GM23248 (cell line): ENCODE measurements around the gene SNX18. TPM values are rescaled to one million over a fixed set of nuclear protein-coding genes. Genes with fewer than 3 reads are reported as not detected.
A peak's percentile ranks its signal among the peaks of the same experiment; 100 is the strongest.

ENCODE experiments used
- DNase-seq: peaks from one replicate; pipeline ENCODE4 v3.0.0-alpha.2; 2015
- H2AFZ ChIP-seq: fragments of 200-600 bp; sonication (generic); 2 replicates; pipeline ENCODE4 v1.6.1; 2016; ENCODE audit warnings: antibody characterized with exemption
- H3F3A ChIP-seq: fragments of 200-600 bp; sonication (generic); 2 replicates; pipeline ENCODE4 v1.6.1; 2016; ENCODE audit warnings: mild to moderate bottlenecking, antibody characterized with exemption, mixed run types; ENCODE audit not compliant: insufficient read depth
- H3K27ac ChIP-seq: fragments of 200-600 bp; sonication (generic); 2 replicates; pipeline ENCODE4 v1.5.1; 2016; ENCODE audit warnings: mild to moderate bottlenecking
- H3K27me3 ChIP-seq: fragments of 200-600 bp; sonication (generic); replicated peaks from 2 replicates; pipeline ENCODE4 v1.6.1; 2016; ENCODE audit warnings: mild to moderate bottlenecking; ENCODE audit not compliant: insufficient read depth
- H3K36me3 ChIP-seq: fragments of 200-600 bp; sonication (generic); 2 replicates; pipeline ENCODE4 v1.6.1; 2016; ENCODE audit warnings: low read depth, mild to moderate bottlenecking
- H3K4me1 ChIP-seq: fragments of 200-600 bp; sonication (generic); 2 replicates; pipeline ENCODE4 v1.6.1; 2016; ENCODE audit warnings: mild to moderate bottlenecking; ENCODE audit not compliant: insufficient read depth
- H3K4me2 ChIP-seq: fragments of 200-600 bp; sonication (generic); one replicate; pipeline ENCODE4 v1.6.1; 2016; ENCODE audit warnings: mild to moderate bottlenecking; ENCODE audit not compliant: unreplicated experiment
- H3K4me3 ChIP-seq: fragments of 200-600 bp; sonication (generic); 2 replicates; pipeline ENCODE4 v1.5.1; 2016; ENCODE audit warnings: mild to moderate bottlenecking
- H3K79me2 ChIP-seq: fragments of 200-600 bp; sonication (generic); 2 replicates; pipeline ENCODE4 v1.6.1; 2016; ENCODE audit warnings: mild to moderate bottlenecking; ENCODE audit not compliant: insufficient read depth
- H3K9ac ChIP-seq: fragments of 200-600 bp; sonication (generic); 2 replicates; pipeline ENCODE4 v1.6.1; 2016; ENCODE audit warnings: mild to moderate bottlenecking
- H3K9me2 ChIP-seq: fragments of 200-600 bp; sonication (generic); 2 replicates; pipeline ENCODE4 v1.6.1; 2016; ENCODE audit warnings: mixed run types, mild to moderate bottlenecking, moderate library complexity; ENCODE audit not compliant: insufficient read depth
- H3K9me3 ChIP-seq: fragments of 200-600 bp; sonication (generic); one replicate; pipeline ENCODE4 v1.6.1; 2017; ENCODE audit warnings: low read depth
- H4K20me1 ChIP-seq: fragments of 200-600 bp; sonication (generic); 2 replicates; pipeline ENCODE4 v1.6.0; 2016; ENCODE audit not compliant: insufficient read depth
- EZH2 ChIP-seq: fragments of 200-600 bp; sonication (generic); IDR thresholded peaks from 2 replicates; pipeline ENCODE4 v1.6.1; 2018; ENCODE audit warnings: antibody characterized with exemption, mild to moderate bottlenecking; ENCODE audit not compliant: insufficient read depth, poor library complexity, severe bottlenecking
- EZH2phosphoT487 ChIP-seq: fragments of 200-600 bp; sonication (generic); IDR thresholded peaks from 2 replicates; pipeline ENCODE4 v1.6.1; 2018; ENCODE audit warnings: antibody characterized with exemption, moderate library complexity, mild to moderate bottlenecking, low read depth; ENCODE audit not compliant: insufficient read depth
- WGBS, 2 experiments: methylation state at CpG; one replicate each; pipeline ENCODE4 v1.1.6; 2015 to 2017; ENCODE audit warnings: low lambda C conversion rate in 2 of 2, low coverage in 1 of 2; ENCODE audit errors: missing lambda C conversion rate in 2 of 2; 5-methylcytosine and 5-hydroxymethylcytosine counted together
- in situ Hi-C: fragments of 300-500 bp; cut with MboI; formaldehyde crosslinking; loops from 2 replicates; pipeline ENCODE4 v1.15.0; 2020
- polyA plus RNA-seq: library from polyadenylated mRNA; unstranded; fragments of >200 nt; fragmentation: Nextera tagmentation; extraction: Ambion mirVana; gene quantifications from 2 replicates; pipeline ENCODE4 v1.2.1, GENCODE V29; 2016
- total RNA-seq: library from RNA; depleted of rRNA; stranded (reverse); fragments of >200 nt; shearing (Covaris generic); gene quantifications from 2 replicates; pipeline ENCODE4 v1.2.3, GENCODE V29; 2014

Gene SNX18
- total and polyA plus RNA-seq, 2 experiments from 2014 or later: 14.2 to 77.3 TPM

- WGBS, 2 experiments: 38 to 45% methylated on average over 5 of the region's 5 CpGs
- Histone ChIP-seq H3K4me3 (no peak overlapping the region), H3K9me3 (no peaks in the 10 kb centered on the region), H3K4me1 (peaks cover 11% of the 10 kb centered on the region), H3K36me3 (no peaks in the 10 kb centered on the region), H3K4me2 (no peak overlapping the region), H3F3A (0 out of 2 replicates have a peak, but pooled peaks cover 5% of the 10 kb centered on the region), H3K79me2 (no peaks in the 10 kb centered on the region), H3K27me3 (no peaks in the 10 kb centered on the region), H3K9me2 (no peaks in the 10 kb centered on the region), H3K9ac (no peak overlapping the region), H2AFZ (no peak overlapping the region), H4K20me1 (no peaks in the 10 kb centered on the region), H3K27ac (no peak overlapping the region)
- peak; percentile 57 for DNase-seq
- in situ Hi-C loops: no loop called here
- no peak for TF ChIP-seq EZH2phosphoT487
- TF ChIP-seq EZH2: no peak
These were observed 53.4 kb downstream of the SNX18 start for GRCh38 chr5:54570916-54571315.

GRCh38 chr5:54571462-54571861 lies 53.9 kb downstream of the SNX18 start:
- no peak for DNase-seq
- no peak overlapping the region for H3K27ac ChIP-seq
- no peaks in the 10 kb centered on the region for H4K20me1 ChIP-seq
- no peaks in the 10 kb centered on the region for H3K9me3 ChIP-seq
- H3K36me3 ChIP-seq: no peaks in the 10 kb centered on the region
- no peak for TF ChIP-seq EZH2
- TF ChIP-seq EZH2phosphoT487: no peak
- no peaks in the 10 kb centered on the region for H3K9me2 ChIP-seq
- H3K4me2 ChIP-seq: no peak overlapping the region
- WGBS, 2 experiments: 70 to 74% methylated on average over 5 of the region's 5 CpGs
- no peaks in the 10 kb centered on the region for H3K27me3 ChIP-seq
- H3K79me2 ChIP-seq: no peaks in the 10 kb centered on the region
- no peak overlapping the region for H3K9ac ChIP-seq
- no peak overlapping the region for H2AFZ ChIP-seq
- in situ Hi-C loops: no loop called here
- no peak overlapping the region for H3K4me3 ChIP-seq
- H3K4me1 ChIP-seq: peaks cover 11% of the 10 kb centered on the region
- H3F3A ChIP-seq: 0 out of 2 replicates have a peak, but pooled peaks cover 5% of the 10 kb centered on the region

GRCh38 chr5:54573812-54574489 lies 56.4 kb downstream of the SNX18 start:
- Histone ChIP-seq H3K27ac (no peak overlapping the region), H3K36me3 (no peaks in the 10 kb centered on the region), H3K9ac (no peak overlapping the region), H3K9me3 (no peaks in the 10 kb centered on the region), H2AFZ (no peak overlapping the region), H3F3A (0 out of 2 replicates have a peak, but pooled peaks cover 5% of the 10 kb centered on the region), H3K4me3 (no peak overlapping the region), H4K20me1 (no peaks in the 10 kb centered on the region), H3K4me1 (peaks cover 11% of the 10 kb centered on the region), H3K9me2 (no peaks in the 10 kb centered on the region), H3K27me3 (no peaks in the 10 kb centered on the region), H3K4me2 (no peak overlapping the region), H3K79me2 (no peaks in the 10 kb centered on the region)
- in situ Hi-C loops: no loop called here
- no peak for DNase-seq
- TF ChIP-seq EZH2phosphoT487: no peak
- no peak for TF ChIP-seq EZH2
- 91 to 96% methylated on average over 4 of the region's 4 CpGs for WGBS, 2 experiments

- no peak overlapping the region for H3K27ac ChIP-seq
- no peaks in the 10 kb centered on the region for H3K27me3 ChIP-seq
- no peak overlapping the region for H2AFZ ChIP-seq
- WGBS, 2 experiments: 86 to 89% methylated on average over 5 of the region's 5 CpGs
- H3K9me2 ChIP-seq: no peaks in the 10 kb centered on the region
- no peaks in the 10 kb centered on the region for H3K36me3 ChIP-seq
- H3K79me2 ChIP-seq: no peaks in the 10 kb centered on the region
- TF ChIP-seq EZH2 (no peak), EZH2phosphoT487 (no peak)
- H3K4me1 ChIP-seq: peaks cover 10% of the 10 kb centered on the region
- H4K20me1 ChIP-seq: no peaks in the 10 kb centered on the region
- DNase-seq: no peak
- H3K9ac ChIP-seq: no peak overlapping the region
- no peak overlapping the region for H3K4me2 ChIP-seq
- no peaks in the 10 kb centered on the region for H3K9me3 ChIP-seq
- no peak overlapping the region for H3K4me3 ChIP-seq
- H3F3A ChIP-seq: peaks cover 16% of the 10 kb centered on the region; the same call in 1 of the 2 replicates
- in situ Hi-C loops: no loop called here
These were observed 60.0 kb downstream of the SNX18 start for GRCh38 chr5:54577528-54577927.
